ENCODE measurements around the gene CD28.
"Not testable (repeated sequence)": the region's sequence is repeated elsewhere in the genome, so short reads cannot be mapped to it uniquely, and the experiment has no call there.

The CD28 gene

GRCh38 chr2:203697190-203697589 is 9.2 kb upstream of the CD28 start:
- H3K4me3 ChIP-seq (ENCODE audit: control insufficient read depth, low read depth, low read length) = no peak overlapping the region
- no peak for DNase-seq (ENCODE audit: low read depth)
- TF ChIP-seq, protein P1, sequence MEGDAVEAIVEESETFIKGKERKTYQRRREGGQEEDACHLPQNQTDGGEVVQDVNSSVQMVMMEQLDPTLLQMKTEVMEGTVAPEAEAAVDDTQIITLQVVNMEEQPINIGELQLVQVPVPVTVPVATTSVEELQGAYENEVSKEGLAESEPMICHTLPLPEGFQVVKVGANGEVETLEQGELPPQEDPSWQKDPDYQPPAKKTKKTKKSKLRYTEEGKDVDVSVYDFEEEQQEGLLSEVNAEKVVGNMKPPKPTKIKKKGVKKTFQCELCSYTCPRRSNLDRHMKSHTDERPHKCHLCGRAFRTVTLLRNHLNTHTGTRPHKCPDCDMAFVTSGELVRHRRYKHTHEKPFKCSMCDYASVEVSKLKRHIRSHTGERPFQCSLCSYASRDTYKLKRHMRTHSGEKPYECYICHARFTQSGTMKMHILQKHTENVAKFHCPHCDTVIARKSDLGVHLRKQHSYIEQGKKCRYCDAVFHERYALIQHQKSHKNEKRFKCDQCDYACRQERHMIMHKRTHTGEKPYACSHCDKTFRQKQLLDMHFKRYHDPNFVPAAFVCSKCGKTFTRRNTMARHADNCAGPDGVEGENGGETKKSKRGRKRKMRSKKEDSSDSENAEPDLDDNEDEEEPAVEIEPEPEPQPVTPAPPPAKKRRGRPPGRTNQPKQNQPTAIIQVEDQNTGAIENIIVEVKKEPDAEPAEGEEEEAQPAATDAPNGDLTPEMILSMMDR (IDR thresholded peaks at IDR 0.05; ENCODE audit: control insufficient read depth, insufficient read depth, low read depth, low read length, missing control alignments) = no peak

DNA sequence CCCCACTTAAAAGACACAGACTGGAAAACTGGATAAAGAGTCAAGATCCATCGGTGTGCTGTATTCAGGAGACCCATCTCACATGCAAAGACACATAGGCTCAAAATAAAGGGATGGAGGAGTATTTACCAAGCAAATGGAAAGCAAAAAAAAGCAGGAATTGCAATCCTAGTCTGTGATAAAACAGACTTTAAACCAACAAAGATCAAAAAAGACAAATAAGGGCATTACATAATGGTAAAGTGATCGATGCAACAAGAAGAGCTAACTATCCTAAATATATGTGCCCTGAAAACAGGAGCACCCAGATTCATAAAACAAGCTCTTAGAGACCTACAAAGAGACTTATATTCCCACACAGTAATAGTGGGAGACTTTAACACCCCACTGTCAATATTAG is 8.7 kb upstream of the CD28 start:
- DNase-seq (ENCODE audit: low read depth); H3K4me3 ChIP-seq (ENCODE audit: control insufficient read depth, low read depth, low read length): not testable (repeated sequence)

GRCh38 chr2:203698410-203698809 is 8.0 kb upstream of the CD28 start:
- H3K4me3 ChIP-seq (ENCODE audit: control insufficient read depth, low read depth, low read length); DNase-seq (ENCODE audit: low read depth): not testable (repeated sequence)

DNA sequence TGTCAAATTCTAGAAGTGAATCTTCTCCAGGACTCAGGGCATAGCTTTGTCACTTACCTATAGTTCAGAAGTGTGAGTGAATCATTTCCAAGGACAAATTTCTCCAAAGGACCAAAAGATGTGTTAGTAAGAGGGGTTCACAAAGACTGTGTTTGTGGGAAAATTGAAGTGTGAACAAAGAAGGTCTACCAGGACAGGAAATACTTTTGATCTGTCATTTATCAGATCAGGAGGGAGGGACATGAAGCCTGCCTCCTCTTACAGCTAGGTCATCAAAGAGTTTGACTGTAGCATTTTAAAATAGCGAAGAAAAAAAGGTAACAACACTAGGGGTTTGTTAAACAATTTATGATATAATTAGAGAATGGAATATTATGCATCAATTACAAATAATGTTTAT is 2.0 kb upstream of the CD28 start:
- H3K4me3 ChIP-seq (ENCODE audit: control insufficient read depth, low read depth, low read length) = no peak overlapping the region
- TF ChIP-seq, protein P1 (IDR thresholded peaks at IDR 0.05; ENCODE audit: control insufficient read depth, insufficient read depth, low read depth, low read length, missing control alignments) = no peak
- no peak for DNase-seq (ENCODE audit: low read depth)

DNA sequence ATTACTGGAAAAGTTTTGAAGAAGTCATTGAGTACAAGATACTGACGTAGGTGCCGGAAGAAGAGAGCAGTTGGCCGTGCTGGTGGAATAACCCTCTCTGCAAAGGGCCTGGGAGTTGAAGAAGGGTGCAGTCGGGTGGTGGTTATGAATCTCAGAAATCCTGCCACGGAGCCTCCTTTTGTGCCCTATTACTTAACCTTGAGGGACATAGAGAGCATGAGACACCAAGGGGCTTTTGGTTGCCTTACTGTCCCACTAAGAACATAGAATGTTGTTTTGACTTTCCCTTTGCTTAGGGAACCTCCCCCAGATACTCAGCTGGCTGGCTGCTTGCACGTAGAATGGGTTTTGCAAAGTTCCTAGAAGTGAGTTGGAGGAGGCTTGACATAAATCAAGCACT is 1.3 kb upstream of the CD28 start:
- TF ChIP-seq, protein P1 (IDR thresholded peaks at IDR 0.05; ENCODE audit: control insufficient read depth, insufficient read depth, low read depth, low read length, missing control alignments) = no peak
- no peak overlapping the region for H3K4me3 ChIP-seq (ENCODE audit: control insufficient read depth, low read depth, low read length)
- no peak for DNase-seq (ENCODE audit: low read depth)

DNA sequence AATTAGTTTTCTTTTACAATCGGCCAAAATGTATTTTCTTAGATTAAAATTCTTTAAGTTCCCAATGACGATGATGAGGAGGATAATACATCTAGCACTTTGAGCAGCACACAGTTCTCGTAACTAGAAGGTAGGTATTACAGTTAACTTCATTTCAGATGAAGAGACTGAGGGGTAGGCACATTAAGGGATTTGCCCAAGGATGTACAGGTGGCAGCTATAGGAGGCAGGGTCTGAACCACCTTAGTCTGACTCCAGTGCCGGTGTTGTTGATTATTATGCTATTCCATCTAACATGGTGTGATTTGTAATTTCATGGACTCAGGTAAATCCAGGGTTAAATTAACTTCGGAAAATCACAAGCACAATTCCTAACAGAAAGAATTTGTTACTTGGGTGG is 1.1 kb downstream of the CD28 start:
- no peak for DNase-seq (ENCODE audit: low read depth)
- H3K4me3 ChIP-seq (ENCODE audit: control insufficient read depth, low read depth, low read length) = no peak overlapping the region

GRCh38 chr2:203708846-203709396 is 2.5 kb downstream of the CD28 start:
- DNase-seq (ENCODE audit: low read depth) = no peak
- TF ChIP-seq, protein P1 (IDR thresholded peaks at IDR 0.05; ENCODE audit: control insufficient read depth, insufficient read depth, low read depth, low read length, missing control alignments) = no peak
- H3K4me3 ChIP-seq (ENCODE audit: control insufficient read depth, low read depth, low read length) = no peak overlapping the region

More for the DNA sequence above, 1.1 kb downstream of the CD28 start:
- TF ChIP-seq, protein P1 (IDR thresholded peaks at IDR 0.05; ENCODE audit: control insufficient read depth, insufficient read depth, low read depth, low read length, missing control alignments) = no peak

- TF ChIP-seq, protein P1 (IDR thresholded peaks at IDR 0.05; ENCODE audit: control insufficient read depth, insufficient read depth, low read depth, low read length, missing control alignments) = no peak
Observed at GRCh38 chr2:203709416-203710040, 3.1 kb downstream of the CD28 start.

More at GRCh38 chr2:203709416-203710040, 3.1 kb downstream of the CD28 start:
- H3K4me3 ChIP-seq (ENCODE audit: control insufficient read depth, low read depth, low read length) = no peak overlapping the region
- no peak for DNase-seq (ENCODE audit: low read depth)

All from AG09309 (cell line).